HL-60/S4 (cell line): ENCODE measurements around the gene RAB3B.
"Not testable (repeated sequence)": the region's sequence is repeated elsewhere in the genome, so short reads cannot be mapped to it uniquely, and the experiment has no call there.

Source experiments
- in situ Hi-C: fragments of 300-500 bp; cut with MboI; formaldehyde crosslinking; loops from 2 replicates; pipeline ENCODE4 v1.14.3; 2022; ENCODE audit warnings: low sequenced_read_pairs

The RAB3B gene

GRCh38 chr1:51989582-51990477 lies 670 bp downstream of the RAB3B start:
- in situ Hi-C loops = loop anchor here (10.0 kb wide), 1 partner anchor 85 kb away; no protein-coding TSS in a partner anchor

- in situ Hi-C loops = no loop called here
These were observed 2.2 kb downstream of the RAB3B start for GRCh38 chr1:51988254-51988653.

GRCh38 chr1:51986718-51987117 lies 3.8 kb downstream of the RAB3B start:
- in situ Hi-C loops = no loop called here

GRCh38 chr1:51982161-51982560 lies 8.3 kb downstream of the RAB3B start:
- in situ Hi-C loops = no loop called here

- in situ Hi-C loops = no loop called here
These were observed 8.9 kb downstream of the RAB3B start for GRCh38 chr1:51981555-51981954.

- in situ Hi-C loops = no loop called here
These were observed 12.4 kb downstream of the RAB3B start for GRCh38 chr1:51978099-51978498.

GRCh38 chr1:51976846-51977602 lies 13.5 kb downstream of the RAB3B start:
- in situ Hi-C loops = no loop called here

- in situ Hi-C loops = no loop called here
These were observed 16.7 kb downstream of the RAB3B start for GRCh38 chr1:51973587-51974474.

- in situ Hi-C loops = no loop called here
These were observed 21.3 kb downstream of the RAB3B start for GRCh38 chr1:51969038-51969705.

GRCh38 chr1:51968632-51969031 lies 21.9 kb downstream of the RAB3B start:
- in situ Hi-C loops = no loop called here

GRCh38 chr1:51967213-51967791 lies 23.2 kb downstream of the RAB3B start:
- in situ Hi-C loops = not testable (repeated sequence)

- in situ Hi-C loops = no loop called here
These were observed 23.9 kb downstream of the RAB3B start for GRCh38 chr1:51966559-51966958.

- in situ Hi-C loops = no loop called here
These were observed 26.2 kb downstream of the RAB3B start for GRCh38 chr1:51964309-51964696.

GRCh38 chr1:51963592-51964308 lies 26.8 kb downstream of the RAB3B start:
- in situ Hi-C loops = no loop called here

GRCh38 chr1:51962486-51963356 lies 27.8 kb downstream of the RAB3B start:
- in situ Hi-C loops = no loop called here

- in situ Hi-C loops = no loop called here
These were observed 28.5 kb downstream of the RAB3B start for GRCh38 chr1:51961954-51962353.

GRCh38 chr1:51961231-51961630 lies 29.3 kb downstream of the RAB3B start:
- in situ Hi-C loops = no loop called here

- in situ Hi-C loops = no loop called here
These were observed 30.2 kb downstream of the RAB3B start for GRCh38 chr1:51960262-51960661.
